Left hindlimb (tissue), 1 donor: ENCODE results near the gene RAD51B.

Source experiments
- DNase-seq: peaks from one replicate; pipeline ENCODE4 v3.0.0-alpha.2; 2018

The RAD51B gene

DNA sequence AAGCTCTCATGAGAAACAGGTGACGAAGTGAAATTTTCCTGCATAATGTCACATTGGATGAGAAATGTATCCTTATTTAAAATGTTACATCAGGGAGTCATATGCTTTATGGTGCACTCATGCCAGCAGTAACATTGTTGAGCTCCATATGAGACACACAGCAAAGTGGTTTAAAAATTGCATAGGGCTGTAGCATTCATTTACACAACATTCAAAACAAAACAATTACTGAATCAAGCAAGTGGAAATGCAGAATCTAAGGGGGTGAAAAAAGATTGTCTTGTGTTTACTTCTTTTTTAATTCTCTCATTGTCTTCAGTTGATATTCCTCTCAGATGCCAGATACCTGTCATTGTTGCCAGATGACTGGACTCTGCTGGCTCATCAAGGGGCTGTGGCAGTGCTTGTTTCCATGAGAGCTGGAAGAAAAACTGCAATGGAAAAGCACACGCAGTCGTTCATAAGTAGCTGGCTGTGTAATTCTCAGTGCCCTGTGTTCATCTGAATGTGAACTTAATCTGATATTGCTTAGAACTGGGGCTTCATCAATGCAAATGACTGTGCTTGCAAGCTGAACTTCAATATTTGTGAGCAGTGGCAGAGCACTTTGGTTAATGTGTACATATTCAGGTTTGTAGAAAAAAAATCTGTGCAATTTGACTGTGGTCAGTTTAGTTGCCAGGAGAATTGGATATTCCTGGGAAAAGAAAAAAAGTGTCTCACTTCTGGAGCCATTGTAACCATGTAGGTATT lies 305.6 kb downstream of the RAD51B start:
- peak; percentile 56 for DNase-seq

DNA sequence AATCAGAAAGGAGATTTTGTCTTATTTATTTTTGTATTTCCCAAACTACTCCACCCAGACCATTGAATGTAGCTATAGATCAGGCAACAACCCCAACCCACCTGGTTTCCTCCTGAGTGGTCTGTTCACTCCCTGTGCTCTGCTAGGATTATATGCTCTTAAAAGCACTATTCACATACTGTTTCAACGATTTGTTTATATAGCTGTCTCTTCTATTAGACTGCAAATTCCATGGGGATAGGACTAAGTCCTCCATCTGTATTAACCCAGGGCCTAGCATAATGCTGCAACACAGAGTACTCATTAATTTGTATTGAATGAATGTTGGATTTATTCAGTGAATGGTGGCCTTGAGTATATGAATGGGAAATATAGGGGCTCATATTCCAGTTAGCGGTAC lies 307.6 kb downstream of the RAD51B start:
- no peak for DNase-seq

DNA sequence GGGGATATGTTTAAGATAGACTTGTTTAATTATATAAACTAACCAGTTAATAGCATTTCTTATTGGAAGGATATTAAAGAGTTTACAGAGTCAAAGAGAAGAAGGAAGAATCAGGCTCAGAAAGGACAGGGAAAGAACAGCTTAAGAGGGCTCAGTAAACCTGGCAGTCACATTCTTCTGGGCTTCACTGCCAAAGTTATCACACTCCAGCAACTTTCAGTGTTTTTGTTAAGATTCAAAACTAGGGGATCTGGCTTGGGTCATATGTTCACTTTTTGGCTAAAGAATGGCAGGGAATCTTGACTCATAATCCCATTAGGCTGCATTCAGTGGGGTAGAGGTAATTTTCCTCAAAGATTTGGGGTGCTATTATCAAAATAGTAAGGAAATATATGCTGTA lies 312.3 kb downstream of the RAD51B start:
- DNase-seq, result no peak

DNA sequence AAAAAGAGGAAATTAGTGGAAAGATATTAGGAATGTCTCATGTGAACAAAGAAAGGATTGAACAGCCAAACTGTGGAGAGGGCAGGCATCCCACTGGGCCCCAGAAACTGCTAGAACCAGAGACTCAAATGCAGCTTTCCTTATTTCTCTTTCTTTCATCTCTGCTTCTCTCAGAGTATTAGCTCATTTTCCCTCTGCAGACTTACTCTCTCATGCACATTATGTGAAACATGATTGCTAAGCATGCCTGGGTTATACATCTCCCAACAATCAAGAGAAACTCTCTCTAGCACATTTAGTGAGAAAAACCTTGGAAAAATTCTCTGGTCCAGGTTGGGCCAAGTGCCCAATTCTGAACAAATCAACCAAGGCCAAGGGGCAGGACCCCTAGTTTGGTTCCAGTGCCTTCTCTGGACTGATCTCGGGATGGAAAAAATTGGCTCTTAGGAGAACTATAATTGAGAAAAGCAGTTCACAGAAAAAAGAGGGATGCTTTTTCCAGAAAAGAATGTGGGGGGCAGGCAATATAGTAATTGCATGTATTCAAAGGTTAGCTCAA lies 313.1 kb downstream of the RAD51B start:
- no peak for DNase-seq

DNA sequence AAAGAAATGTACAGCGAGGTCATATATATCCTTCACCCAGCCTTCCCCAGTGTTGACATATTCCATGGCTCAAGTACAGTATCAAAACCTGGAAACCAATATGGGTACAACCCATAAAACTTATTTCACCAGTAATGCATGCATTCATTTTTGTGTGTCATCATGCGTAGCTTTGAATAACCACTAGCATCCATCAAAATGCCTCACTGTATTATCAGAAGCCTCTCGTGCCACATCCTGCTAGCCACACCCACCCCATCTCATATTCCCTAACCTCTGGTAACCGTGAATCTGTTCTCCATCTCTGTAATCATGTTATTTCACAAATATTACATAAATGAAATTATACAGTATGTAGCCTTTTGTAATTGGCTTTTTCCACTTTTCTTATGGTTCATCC lies 314.3 kb downstream of the RAD51B start:
- DNase-seq, result no peak

DNA sequence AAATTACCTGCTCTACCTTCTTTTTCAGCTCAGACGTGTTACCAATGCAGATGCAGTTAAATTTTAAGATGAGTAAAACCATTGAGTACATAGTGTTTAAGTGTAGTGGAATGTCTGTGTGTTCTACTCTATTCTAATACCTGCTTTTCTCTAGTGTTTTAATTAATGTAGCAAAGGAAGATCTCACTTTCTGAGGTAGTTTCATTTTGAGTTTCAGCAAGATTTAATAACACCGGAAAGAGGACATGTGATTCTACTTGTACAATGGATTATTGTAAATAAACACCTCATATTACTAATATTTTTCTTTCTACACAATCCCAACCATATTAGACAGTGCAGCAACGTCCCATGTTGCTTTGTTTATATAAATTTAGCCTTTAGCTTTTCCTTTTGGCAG lies 315.4 kb downstream of the RAD51B start:
- DNase-seq, result no peak

DNA sequence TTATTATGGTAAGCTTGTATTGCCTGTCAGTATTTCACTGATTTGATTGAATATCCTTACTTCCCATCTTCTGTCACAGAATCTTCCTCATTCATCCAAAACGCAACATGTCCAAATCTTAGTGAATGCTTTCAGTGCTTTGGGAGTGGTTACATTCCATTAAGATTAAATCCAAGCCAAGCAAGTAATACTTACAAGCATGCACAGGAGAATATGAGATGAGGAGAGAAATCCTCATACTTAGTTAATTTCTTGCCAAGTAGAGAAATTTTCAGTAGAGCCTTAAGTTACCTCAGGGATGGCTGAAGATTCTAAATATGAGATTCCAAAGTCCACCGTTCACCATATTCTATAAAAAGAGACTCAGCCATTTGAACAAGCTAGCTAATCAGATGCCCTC lies 316.0 kb downstream of the RAD51B start:
- DNase-seq, result no peak

DNA sequence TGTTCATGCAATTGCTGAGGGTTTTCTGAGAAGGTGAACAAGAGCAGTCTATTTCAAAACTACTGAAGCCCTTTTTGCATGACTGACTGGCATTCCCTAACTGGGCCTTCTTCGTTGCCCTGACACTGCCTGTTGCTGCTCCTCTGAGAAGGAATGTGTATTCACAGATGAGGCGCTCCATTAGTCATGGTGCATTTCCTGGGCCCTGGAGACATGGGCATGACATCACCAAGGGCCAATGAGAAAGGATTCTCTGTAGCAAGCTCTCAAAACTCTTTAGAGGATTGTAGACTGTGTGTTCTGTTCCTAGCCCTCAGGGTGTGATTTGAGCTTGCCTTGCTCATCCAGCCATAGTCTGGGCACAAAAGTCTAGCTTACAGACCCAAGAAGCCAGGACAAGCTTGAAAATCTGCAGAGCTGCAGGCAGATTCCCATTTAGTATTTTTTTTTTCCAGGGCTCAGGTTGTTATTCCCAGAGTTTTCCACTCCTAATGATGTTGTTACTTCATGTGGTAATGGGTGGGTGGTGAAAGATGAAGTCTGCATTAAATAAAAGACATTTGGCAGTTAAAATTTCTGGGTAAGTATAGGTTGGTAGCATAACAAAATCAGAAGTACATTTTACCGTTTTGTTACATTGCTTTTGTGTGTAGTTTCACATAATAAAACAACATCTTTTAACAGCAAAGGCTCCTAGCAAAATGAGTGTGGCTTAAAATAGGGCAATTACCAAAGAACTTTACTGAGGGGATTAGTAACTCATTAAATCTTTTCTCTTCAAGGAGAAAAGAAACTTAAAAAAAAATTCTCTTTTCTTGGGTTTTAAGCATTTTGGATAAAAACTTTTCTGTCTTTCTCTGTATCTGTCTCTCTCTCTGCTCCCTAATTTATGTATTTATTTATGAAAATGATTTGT lies 318.4 kb downstream of the RAD51B start:
- peak; percentile 79 for DNase-seq

DNA sequence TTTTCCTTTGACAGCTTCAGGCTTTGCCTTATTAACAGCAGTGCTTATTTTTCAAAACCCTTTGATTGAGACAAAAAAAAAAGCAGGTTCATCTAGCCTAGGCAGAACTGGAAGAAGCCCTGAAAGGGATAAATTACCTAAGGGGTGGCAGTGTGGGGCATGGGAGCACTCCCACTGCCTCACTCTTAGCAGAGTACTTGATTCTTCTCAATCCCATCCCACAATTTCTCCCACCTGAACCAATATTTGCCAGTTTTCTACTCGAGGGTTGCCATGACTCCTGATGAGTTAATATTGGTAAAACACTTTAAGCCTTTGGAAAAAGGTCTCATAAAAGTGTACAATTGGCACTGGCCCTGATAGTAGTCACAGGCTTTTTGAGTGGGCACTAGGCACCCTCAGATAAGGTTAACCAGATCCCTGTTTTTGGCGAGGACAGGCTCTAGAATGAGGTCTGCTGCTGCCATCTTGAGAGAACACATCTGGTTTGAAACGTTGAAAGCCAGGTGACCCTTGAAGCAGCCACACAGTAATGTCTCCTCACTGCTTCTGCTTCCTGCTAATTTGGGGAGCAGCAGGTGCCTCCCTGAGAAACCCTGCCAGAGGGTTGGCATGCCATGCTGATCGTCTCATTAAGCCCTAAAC lies 320.0 kb downstream of the RAD51B start:
- no peak for DNase-seq

DNA sequence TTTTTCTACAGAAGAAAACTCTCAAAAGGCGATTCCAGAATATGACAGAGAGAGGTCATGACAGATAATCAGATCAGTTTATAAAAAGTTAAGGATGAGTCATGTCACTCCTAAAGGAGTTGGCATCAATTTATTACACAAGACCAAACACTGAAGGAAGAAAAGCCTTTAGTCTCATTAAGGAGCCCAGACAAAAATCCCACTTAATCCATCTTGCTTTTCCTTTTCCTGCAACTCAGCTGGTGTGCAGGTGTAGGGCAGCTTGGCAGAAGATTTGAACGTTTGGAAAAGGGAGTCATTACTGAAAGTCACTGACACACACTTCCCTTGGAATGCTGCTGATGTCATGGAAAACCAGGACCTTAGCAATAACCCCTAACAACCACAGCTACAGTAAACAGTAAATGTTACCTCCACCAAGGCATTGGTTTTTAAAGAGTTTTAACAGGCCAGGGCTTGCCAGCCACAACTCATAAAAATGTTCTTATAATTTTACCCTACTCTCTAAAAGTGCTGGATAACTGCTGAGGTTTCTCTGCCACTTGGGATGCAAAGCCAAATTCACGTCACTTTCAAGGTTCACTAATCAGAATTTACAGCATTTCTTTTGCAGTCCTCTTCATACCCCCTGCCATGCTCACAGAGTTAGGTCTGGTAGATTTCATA lies 320.6 kb downstream of the RAD51B start:
- peak; percentile 82 for DNase-seq

DNA sequence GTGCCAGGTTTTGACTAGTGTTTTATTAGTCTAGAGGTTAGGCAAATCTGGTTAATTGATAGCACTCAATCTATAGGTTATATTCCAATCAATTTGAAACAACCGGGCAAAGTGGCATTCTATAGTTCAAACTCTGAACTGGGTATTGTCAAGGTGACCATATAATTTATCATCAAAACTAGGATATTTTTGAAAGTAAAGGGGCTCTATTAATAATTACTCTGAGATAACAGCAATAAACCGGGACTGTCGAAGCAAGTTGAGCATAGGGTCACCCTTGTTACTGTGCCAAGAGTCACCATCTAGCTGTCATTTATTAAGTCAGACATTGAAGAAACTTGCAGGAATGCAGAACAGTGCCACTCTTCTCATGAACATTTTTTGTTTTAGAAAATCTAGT lies 321.2 kb downstream of the RAD51B start:
- no peak for DNase-seq

DNA sequence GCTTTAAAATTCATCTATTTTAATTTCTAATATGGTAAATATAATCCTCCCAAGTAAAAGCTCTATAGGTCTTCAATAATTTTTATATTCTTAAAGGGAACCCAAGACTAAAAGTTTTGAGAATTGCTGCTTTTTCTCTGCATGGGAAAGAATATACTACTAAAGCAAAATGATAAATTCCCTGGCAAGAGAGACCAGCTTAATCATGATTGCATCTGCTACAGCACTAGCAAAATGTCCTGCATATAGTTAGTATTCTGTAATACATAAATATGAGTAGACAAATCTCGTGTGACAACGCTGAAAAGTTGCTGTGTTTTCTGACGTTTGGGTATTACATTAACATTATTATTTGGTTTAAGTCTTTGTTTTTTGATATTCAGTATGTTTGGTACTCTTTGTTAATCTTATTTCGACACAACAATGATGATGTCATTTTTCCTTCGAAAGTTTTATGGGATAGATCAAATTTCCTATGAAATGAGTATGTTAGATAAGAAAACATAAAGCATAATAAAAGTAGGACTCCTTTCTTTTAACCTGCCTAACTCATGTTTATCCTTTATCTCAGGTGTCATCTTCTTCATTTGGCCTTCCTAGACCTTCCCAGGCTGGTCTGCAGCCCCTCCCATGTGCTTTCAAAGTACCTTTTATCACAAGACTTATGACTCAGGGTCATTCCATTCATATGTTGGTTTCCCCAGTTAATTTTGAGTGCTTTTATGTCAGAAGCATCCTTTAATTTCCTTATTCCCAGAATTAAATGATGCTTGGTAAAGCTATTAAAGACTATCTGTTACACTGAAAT lies 321.9 kb downstream of the RAD51B start:
- DNase-seq, result no peak

DNA sequence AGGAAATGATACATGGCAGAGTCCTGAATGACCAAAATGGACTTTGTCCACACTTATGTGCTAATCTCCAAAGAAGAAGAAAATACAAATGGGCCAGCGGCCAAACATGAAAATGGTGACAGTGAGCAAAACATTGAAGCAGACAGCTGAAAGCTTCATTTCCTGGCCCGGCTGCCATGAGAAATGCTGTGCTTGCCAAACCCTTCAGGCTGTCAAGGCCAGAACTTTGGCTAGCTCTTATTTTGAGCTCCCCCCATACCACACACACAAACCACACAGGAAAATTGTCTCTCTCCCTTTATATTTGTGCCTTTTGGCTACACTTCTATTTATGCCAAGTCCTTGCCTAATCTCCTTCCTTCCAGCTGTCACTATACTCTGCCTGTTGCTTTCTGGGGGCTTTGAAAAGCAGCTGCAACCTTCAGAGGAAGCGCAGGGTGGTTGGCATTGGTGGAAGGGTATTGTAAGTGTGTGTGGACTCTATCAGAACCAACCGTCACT lies 323.8 kb downstream of the RAD51B start:
- DNase-seq, result peak; percentile 81

DNA sequence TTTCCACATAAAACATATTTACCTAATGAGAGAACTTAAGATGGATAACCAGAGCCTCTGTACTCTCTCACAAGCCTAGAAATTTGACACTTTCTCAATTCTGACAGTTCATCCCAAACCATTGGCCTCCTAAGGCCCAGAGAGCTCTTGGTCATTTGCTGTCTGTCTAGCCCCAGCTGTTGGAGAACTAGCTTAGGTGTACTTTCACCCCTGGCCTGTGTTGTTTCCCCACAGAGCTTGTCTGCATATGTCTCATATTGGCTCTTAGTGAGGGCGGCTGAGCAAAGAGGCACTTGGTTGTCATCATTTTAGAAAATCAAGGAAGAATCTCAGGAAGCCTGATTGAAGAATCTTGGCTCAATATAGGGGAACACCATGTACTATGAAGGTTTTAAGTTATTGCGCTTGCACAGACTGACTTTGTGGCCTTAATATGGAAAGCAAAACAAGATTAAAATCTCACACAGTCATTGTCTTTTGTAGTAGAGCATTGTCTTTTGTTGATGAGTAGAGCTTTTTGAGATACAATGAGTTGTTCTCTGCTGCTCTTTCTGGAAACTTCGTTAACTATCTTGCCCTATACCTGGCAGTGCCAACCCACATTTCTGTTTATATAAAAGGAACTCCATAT lies 324.6 kb downstream of the RAD51B start:
- DNase-seq, result no peak

DNA sequence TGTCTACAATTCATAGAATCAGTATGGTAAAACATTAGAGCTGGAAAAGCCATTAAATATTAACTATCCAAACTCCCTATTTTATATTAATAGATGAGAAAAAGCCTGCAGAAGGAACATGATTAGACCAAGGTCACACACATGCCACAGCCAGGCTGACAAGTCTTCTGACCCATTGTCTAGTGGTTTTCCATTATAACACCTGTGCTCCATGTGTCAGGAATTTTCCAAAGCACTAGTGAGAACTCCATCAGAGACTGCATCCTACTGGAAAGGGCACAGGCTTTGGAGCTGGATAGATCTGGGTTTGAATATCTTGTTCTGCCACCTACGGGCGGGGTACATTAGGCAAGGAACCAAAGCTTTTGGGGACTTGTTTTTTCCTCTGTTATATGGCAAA lies 325.5 kb downstream of the RAD51B start:
- no peak for DNase-seq

DNA sequence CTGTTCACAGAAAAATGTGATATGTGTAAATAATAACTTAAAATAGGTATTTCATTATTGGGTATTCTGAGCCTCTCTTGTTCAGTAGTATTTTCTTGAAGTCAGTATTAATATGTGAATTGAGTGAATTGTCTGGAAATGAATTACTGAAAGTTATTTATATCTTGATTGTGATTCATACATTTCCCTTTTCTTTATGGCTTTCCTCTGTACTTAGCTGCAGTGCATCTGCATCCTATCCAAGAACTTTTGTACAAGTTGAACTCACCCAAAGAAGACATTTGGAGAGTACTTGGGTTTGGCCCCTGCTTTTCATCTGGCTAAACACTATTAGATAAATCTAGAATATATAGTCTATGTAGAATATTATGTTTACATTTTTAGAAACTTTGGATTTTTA lies 326.0 kb downstream of the RAD51B start:
- no peak for DNase-seq

DNA sequence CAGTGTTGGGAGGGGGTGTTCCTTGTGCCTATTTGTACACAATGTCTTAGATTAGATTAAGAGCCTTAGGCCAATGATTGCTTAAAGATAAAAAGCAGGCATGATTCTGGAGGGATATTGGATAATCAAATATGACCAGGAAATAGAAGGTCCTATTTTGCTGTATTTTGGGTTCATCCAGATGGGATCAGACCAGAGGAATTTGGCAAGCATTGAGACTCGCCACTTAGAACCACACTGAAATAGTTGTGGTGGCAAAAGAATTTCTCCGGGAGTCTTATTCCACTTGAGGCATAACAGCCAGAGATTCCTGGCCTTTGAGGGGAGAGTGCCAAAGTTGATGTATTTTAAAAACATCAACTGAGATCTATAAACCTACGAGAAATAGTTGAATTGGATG lies 327.2 kb downstream of the RAD51B start:
- peak; percentile 72 for DNase-seq

DNA sequence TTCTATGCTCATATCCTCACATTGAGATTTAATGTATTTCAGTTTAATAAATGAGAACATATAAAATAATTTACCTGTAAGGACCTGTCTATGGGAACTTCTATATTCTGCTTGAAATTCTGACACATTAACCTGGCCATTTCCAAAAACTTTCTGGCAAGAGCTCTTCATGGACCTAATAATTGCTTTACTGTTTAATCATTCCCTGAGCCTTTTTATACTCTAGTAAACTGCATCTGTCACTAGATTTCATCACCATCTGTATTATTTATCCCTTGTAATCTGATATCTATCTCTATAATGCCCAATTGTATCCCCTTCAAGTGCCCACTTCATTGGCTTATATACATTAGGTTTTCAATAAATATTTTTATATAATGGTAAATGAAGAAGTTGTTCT lies 327.7 kb downstream of the RAD51B start:
- DNase-seq, result no peak

DNA sequence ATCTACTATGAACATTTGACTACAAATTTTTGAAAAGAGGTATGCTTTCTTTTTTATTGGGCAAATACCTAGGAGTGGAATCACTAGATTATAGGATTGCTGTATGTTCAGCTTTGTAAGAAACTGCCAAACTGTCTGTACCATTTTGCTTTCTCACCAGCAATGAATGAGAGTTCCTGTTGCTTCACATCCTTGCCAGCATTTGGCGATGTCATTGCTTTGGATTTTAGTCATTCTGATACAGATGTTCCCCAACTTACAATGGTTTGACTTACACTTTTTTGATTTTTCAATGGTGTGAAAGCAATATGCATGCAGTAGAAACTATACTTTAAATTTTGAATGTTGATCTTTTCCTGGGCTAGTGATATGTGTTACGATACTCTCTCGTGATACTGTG lies 328.7 kb downstream of the RAD51B start:
- DNase-seq, result no peak

DNA sequence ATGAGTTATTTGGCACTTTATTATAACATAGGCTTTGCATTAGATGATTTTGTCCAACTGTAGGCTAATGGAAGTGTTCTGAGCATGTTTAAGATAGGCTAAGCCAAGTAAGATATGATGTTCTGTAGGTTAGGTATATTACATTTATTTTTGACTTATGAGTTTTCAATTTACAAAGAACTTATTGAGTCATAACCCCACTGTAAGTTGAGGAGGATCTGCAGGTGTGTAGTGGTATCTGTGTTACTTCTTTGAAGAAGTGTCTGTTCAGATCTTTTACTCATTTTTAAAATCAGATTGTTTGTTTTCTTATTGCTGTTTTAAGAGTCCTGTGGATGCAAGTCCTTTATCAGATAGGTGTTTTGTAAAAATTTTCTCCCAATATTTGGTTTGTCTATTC lies 329.2 kb downstream of the RAD51B start:
- no peak for DNase-seq

DNA sequence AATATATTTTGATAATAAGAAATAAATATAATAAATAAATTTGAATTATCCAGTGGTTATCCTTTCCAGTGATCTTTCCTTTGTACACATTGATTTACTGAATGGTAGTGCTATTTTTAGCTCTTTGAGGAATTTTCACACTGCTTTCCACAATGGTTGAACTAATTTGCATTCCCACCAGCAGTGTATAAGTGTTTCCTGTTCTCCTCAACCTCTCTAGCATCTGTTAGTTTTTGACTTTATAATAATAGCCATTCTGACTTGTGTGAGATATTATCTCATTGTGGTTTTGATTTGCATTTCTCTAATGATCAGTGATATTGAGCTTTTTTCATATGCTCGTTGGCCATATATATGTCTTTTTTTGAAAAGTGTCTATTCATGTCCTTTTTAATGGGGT lies 333.7 kb downstream of the RAD51B start:
- DNase-seq, result no peak
